HL-60/S4 (cell line): Measurements from ENCODE around the gene MCTP2.

Experiments
- in situ Hi-C: fragments of 300-500 bp; cut with MboI; formaldehyde crosslinking; loops from 2 replicates; pipeline ENCODE4 v1.14.3; 2022; ENCODE audit warnings: low sequenced_read_pairs

Gene MCTP2, protein sequence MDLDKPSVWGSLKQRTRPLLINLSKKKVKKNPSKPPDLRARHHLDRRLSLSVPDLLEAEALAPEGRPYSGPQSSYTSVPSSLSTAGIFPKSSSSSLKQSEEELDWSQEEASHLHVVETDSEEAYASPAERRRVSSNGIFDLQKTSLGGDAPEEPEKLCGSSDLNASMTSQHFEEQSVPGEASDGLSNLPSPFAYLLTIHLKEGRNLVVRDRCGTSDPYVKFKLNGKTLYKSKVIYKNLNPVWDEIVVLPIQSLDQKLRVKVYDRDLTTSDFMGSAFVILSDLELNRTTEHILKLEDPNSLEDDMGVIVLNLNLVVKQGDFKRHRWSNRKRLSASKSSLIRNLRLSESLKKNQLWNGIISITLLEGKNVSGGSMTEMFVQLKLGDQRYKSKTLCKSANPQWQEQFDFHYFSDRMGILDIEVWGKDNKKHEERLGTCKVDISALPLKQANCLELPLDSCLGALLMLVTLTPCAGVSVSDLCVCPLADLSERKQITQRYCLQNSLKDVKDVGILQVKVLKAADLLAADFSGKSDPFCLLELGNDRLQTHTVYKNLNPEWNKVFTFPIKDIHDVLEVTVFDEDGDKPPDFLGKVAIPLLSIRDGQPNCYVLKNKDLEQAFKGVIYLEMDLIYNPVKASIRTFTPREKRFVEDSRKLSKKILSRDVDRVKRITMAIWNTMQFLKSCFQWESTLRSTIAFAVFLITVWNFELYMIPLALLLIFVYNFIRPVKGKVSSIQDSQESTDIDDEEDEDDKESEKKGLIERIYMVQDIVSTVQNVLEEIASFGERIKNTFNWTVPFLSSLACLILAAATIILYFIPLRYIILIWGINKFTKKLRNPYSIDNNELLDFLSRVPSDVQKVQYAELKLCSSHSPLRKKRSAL

DNA sequence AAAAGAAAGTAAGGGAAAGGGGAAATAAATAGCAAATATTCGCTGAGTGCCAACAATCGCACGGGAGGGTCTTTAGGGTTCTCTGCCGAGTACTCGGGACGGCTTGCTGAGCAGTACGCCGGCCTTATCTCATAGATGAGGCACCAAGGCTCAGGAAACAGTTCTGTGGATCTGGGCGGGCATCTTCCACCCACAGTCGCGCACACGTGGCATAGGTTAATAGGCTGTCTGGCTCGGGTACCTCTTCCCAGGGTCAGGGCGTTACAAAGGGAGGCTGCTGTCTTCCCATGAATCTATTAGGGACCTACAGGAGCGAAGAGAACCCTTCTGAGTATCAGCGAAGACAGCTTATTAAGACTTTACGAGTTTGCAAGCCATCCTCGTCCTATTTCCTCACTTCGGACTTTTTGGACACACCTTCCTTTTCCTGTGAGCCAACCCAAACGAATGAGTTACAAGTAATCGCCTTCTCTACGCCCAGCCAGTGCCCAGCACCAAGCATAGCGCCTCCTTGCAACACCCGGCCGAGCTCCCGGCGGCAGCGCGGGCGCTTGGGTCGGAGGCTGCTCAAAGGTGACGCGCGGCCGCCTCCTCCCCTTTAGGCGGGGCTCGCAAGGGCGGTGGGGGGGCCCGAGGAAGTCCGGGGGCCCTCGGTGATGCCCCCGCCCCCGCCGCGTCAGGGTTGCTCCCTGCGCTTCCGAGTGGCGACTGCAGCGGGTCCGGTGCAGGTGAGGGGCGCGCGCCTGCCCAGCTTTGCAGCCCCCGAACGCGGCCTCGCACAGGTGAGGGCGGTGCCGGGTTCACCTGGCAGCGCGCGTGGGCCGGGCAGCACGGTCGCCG, at the start of gene MCTP2:
Gene MCTP2 (plus strand): TSS at position 679 of the 840 bp plus-strand sequence. CDS start 66,705 bp downstream, outside the sequence.
- in situ Hi-C loops = no loop called here

DNA sequence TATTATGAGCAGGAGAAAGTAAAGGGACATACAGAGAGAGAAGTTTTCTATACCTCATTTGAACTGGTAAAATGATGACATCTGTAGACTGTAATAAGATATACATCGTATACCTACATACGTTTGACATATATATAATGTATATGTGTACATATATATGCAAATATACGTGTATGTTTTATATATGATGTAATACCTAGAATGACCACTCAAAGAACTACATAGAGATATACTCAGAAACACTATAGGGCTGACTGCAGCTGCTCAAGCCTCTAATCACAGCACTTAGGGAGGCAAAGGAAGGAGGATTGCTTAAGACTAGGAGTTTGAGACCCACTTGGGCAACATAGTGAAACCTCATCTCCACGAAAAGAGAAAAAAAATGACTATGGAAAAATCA, 48.5 kb upstream of the MCTP2 start:
- in situ Hi-C loops = no loop called here

DNA sequence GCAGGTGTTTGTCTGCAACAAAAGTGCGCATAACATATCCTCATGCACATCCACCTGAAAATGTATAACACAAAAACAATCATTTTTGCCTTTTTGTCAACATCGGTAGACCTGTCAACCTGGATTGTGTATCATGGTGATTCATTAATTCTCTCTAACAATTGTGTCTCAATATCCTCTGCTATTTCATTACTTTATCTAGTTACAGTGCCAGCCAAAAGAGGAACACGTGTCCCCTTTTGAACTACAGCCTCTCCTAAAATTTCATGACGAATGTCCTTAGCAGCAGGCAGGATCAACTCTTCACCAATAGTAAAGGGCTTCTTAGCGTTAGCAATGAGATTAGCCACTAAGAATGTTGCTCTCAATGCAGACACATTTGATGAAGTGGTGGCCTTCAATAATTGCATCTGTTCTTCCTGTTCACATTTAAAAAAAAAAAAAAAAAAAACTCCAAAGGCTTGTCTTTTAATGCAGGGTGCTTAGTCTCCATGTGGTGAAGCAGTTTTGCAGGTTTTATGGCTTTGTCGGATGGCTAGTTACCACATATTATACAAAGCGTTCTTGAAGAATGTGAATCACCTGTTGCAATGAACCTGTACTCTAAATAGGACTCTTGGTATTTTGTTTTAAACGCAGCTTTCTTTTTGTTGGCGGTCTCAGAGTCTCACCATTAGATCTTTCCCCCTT, 45.7 kb upstream of the MCTP2 start:
- in situ Hi-C loops = no loop called here

DNA sequence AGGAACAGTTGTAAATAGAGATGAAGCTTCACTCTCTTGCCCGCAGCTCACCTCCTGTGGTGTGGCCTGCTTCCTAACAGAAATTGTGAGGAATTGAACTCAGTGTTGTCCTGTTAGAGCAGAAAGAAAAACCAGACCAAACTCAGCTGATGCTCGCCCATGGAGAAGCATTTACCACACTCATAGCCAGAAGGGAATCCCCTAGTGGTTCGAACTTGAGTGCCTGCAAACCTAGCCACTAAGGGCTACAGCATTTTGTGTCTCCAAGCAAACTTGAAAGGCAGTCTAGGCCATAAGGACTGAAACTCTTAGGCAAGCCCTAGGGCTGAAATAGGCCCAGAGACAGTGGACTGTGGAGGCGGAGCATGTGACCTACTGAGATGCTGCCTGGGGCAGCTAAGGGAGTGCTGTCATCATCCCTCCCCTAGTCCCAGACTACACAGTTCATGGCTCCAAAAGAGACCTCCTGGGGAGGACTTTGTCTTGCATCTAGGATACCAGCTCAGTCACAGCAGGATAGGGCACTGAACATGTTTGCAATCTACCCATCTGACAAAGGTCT, 44.5 kb upstream of the MCTP2 start:
- in situ Hi-C loops = no loop called here

DNA sequence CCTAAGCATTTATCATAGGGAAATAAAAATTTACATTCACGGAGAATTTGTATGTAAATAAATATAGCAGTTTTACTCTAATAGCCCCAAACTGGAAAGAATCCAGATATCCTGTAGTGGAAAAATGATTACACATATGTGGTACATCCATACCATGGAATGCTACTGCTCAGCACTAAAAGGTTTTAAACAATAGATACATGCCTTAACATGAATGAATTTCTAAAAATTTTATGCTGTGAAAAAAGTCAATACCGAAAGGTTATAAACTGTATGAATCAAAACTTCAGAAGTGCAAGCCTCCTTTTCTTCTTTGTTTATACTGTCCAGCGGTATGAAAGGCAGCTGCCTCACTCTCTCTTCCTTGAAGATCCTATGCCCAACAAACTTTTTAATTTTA, 37.5 kb upstream of the MCTP2 start:
- in situ Hi-C loops = no loop called here

DNA sequence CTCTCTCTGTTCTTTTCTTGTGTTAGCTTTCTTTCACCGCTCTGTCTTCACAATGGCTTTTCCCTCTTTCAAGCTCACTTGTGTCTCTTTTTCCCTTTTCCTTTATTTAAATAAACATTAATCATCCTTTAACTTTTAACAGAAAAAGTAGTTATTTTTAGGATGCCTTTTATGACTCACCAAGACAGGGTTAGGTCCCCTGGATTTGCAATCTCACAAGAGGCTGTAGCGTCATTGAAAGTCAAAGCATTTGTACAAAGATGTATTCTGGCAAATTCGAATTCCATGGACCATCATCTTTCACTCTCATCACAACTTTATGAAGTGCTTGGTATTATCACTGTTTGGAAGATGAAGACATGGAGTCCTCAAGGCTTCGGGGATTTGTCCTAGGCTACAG, 34.8 kb upstream of the MCTP2 start:
- in situ Hi-C loops = no loop called here

DNA sequence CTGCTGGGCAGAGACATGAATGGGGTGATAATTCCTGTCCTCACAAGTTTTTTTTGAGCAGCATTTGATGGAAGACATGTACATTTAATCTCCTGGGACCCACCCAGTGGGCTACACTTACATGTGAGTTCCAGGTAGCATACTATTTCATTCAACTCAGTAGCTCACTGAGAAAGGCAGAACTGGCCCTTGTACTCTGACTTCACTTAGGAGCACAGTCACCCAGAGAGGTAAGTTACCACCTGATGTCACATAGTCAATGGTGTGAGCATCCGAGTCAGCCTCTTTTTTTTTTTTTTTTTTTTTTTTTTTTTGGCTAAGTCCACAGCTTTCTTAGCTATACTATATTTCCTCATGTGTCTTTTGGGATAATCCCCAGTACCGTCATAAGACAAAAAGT, 32.7 kb upstream of the MCTP2 start:
- in situ Hi-C loops = no loop called here

DNA sequence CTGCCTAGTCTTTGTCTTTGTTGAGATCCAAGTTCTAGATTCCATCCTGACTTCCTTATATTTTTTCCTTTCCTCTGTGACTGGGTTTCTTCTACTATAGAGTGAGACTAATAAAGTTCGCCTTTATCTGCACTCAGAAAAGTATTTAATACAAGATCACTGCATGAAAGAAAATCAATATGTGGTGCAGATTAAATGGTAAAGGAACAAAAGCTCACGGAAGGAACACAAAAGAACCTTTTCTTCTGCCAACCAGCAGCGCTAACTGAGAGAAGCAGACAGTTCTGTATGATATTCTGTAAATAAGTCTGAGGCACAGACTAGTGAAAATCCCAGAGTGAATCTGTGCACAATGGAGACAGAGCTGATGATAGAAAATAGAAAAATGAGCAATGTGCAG, 31.6 kb upstream of the MCTP2 start:
- in situ Hi-C loops = no loop called here

DNA sequence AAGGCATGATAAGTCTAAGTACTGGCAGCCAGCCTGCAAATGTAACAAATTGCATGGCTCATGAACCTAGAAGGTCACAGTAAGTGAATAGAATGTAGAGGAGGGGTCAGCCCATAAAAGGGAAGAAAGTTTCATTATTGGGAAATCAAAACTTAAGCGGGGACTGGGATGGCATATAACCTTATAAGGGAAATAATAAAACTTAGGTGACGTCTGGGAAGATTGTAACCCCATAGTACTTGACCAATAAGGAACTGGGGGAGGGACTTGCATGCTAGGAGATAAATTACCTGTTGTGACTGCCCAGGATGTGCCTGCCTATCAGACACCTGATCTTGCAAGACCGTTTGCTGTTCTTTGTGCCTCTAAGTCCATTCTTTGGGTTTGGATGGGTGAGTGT, 28.1 kb upstream of the MCTP2 start:
- in situ Hi-C loops = no loop called here

DNA sequence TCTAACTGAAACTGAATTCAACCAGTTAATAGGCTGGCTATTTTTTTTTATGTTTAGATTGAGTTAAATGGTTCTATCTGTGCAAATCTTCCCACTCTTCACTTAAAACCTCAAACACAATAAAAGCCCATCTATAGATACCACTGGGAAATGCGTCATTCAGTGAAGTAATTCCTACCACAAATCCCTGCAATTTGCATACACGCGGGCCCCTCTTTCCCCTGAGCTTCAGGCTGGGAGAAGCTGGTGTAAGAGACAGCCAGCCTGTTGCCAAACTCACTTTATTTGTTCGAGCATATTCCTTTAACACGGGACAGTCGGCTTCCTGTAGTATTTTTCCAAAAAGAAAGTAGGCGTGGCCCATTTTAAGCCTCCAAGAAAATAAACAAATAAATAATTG, 26.0 kb upstream of the MCTP2 start:
- in situ Hi-C loops = no loop called here

DNA sequence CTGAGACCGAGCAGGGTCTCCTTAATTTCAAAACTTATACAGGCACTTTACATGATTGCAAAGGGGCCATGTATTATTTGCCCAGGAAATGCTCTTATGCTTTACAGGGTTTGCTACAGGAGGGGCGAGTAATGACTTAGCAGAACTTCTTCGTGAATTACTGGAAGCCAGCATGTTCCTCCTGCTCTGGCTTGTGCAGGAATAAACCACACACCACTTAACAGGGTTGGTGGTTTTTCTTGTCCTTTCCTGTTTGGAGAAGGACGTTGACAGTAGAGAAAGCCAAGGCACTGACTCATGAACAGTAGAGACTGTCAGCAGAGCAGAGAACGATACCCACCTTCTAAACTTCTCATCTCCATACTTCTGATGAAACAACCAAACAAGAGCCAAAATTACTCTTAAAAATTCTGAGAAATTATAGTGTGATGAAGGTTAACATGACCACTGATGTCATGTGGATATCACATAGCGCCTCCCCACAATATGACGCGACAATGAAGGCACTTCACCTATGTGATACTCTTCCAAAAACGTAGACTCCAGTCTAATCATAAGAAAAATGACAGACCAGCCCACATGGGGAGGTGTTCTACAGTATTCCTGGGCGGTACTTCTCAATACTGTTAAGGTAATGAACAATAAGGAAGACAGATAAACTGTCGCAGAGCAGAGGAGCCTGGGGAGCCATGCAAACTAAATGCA, 24.7 kb upstream of the MCTP2 start:
- in situ Hi-C loops = no loop called here

DNA sequence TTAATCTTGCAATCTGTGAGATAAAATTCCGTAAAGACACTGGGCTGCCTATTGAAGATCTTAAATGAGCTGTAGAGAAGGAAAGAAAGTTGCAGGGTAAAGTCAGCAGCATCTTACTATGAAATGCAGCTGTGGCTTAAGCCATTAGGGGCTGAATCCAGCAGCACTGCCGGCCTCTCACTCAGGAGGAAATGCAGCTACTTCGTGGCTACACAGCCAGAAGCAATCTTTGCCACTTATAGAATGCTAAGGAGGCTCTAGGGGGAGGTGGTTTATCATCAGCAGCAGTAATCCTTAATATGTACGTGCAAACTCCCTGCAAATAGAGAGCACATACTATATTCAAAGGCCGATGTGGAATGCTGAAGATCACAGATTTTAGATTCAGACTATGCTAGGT, 19.1 kb upstream of the MCTP2 start:
- in situ Hi-C loops = no loop called here

DNA sequence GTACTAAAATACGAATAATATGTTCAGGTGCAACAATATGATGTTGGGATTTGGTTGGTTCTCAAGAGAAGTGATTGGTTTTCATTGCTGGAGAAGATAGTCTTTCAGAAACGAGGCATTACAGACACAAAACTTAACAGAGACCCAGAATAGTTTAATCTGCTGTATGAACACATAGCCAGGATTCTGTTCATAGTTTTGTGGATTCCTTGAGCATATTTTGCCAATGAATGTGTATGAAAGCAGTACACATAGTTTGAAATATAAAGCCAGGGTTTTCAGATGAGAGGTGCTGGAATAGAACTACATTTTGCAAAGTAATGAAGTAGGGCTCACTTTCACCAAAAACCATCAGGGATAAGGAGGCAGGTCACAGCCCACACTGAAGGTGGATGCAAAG, 5.7 kb upstream of the MCTP2 start:
- in situ Hi-C loops = no loop called here

DNA sequence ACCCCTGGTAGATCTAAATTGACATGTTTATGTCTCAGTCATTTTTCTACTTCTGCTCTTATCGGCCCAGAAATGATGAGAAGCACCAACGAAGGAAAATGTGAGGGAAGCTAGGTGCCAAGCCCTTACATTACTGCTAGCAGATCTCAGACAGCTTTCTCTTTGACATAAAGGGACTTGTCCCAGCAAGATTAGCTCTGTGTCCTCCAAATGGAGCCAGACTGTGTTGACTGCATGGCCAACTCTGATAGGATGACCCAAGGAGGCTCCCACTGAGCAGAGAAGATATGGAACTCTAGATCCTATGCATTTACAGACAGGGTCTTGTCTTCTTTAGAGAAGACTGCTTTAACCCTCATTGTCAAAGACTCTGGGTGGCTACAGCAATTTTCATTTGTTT, 2.8 kb upstream of the MCTP2 start:
- in situ Hi-C loops = no loop called here

DNA sequence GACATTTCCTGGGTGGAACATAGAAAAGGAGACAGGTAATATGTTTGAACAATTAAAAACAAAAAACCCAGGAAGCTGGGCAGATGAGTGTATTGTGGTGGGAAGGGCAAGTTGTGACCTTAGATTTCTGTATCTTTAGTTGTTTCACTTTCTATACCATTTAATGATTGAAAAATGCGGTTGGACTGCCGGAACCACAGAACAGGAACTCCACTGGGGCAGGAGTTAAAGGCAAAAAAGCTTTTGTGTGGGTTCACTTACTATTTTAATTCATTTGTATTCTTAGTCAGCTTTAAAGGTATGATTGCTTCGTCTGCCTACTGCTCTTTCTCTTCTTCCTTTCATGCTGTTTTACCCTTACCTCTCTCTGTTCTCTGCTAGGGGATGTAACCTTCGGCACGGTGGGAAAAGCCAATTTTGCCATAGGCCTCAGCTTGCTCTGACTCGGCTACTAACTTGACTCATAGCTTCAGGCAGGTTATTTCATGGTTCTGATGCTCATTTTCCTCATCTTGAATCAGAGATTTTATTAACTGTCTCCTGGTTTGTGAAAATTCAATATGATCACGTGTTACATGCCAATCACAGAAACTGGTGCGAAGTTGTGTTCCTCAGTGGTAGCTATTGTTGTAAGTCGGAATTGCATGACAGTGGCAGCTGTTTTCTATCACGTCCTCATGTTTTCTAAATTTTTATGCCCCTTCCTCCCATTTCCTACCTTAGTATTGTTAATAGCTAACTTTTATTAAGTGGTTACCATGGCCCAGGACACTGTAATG, 1.6 kb upstream of the MCTP2 start:
- in situ Hi-C loops = no loop called here

DNA sequence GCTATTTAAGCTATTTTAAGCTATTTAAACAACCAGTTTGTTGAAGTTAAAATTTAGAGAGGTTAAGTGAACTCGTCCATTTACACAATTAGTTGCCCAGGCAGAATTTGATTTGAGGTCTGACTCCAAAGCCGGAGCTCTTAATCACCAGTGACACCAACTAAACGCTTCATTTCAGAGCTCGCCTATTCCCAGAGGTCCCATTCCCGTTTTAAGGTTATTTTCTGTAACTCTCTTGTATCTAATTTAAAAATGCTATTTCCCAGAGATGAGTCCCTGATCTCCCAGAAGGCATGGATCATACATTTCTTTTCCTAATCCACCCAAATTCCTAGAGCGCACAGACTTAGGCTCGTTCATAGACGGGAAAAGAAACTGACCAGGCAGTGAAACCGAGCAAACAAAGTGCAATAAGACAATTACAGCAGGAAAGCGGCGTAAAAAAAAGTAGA, 904 bp upstream of the MCTP2 start:
- in situ Hi-C loops = no loop called here

DNA sequence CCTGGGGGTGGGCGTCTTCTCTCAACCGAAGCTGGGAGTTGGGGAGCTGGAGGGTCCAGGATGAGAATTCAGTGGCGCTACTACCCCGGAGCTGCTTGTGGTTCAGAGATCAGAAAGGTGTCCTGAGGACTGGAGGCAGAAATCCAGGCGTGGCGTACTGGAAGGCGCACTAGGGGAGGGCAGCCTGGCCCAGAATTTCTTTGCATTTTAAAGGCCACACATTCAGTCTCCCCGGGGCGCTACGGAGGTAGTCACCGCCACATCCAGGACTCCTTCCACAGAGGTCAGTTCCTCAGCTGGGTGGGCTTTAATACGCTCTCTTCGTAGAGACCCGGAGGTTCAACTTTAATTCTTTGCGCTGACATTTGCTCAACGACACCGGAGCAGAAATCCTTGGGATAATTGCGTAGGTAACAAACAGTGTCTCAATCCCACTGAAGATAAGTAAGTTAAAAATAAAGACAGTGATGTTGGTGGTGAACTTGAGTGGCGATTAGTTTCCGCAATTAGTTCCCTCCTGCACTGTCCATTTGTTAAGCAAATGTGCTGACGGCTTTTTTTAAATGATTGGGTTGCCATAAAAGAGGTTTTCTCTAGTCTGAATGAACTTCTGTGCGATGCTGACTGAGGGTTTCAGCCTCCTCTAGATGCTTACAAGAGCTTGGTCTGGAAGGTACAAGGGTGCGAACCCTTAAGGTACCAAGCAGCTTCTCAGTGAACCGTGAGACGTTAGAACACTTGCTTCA, 535 bp downstream of the MCTP2 start:
- in situ Hi-C loops = no loop called here

DNA sequence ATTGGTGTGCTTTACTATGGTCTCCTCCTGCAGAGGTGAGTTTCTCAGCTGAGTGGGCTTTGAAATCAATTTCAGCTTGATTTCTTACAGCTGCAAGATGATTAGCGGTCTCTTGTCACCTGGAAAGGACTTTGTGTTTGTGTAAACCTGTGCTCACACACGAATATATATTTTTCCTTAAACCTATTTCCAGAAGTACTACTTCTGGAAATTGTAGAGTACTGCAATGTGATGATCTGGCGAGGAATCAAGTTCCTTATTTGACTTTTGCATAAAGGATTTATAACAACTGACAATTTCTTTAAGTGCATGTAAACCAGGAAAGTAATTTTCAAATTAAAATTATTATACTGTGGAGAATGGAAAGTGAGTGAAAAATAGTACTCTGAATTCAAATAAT, 2.1 kb downstream of the MCTP2 start:
- in situ Hi-C loops = no loop called here
